Activated T-helper 1 cell treated with anti-CD3 and anti-CD28 coated beads, Interleukin-12 subunit alpha, Interleukin-12 subunit beta, Interleukin-2, Interleukin-4 antibody, amounts not matched to agents 30 ng/mL and 10 ng/mL and 1 ng/mL, durations not matched to agents 14 hours and 24 hours and 36 hours (primary cell): Measurements from ENCODE around the gene LZTR1. TPM values are rescaled to one million over a fixed set of nuclear protein-coding genes. Genes with fewer than 3 reads are reported as not detected.
A peak's percentile ranks its signal among the peaks of the same experiment; 100 is the strongest.
"Not testable (repeated sequence)": the region's sequence is repeated elsewhere in the genome, so short reads cannot be mapped to it uniquely, and the experiment has no call there.

Experiments used
- DNase-seq: peaks from one replicate; pipeline ENCODE4 v3.0.0; 2021; ENCODE audit warnings: low spot score
- H3K27ac Mint-ChIP-seq: one replicate; pipeline ENCODE4 v1.8.0; 2021; ENCODE audit warnings: mild to moderate bottlenecking, mixed read lengths
- H3K27me3 Mint-ChIP-seq: one replicate; pipeline ENCODE4 v1.8.0; 2022; ENCODE audit warnings: mild to moderate bottlenecking, moderate library complexity, mixed read lengths; ENCODE audit not compliant: insufficient read depth
- H3K36me3 Mint-ChIP-seq: one replicate; pipeline ENCODE4 v1.8.0; 2021; ENCODE audit warnings: low read depth, mixed read lengths
- H3K4me1 Mint-ChIP-seq: one replicate; pipeline ENCODE4 v1.8.0; 2021; ENCODE audit warnings: low read depth, mixed read lengths
- H3K4me3 Mint-ChIP-seq: one replicate; pipeline ENCODE4 v1.8.0; 2021; ENCODE audit warnings: mild to moderate bottlenecking, moderate library complexity, mixed read lengths
- H3K9me3 Mint-ChIP-seq: one replicate; pipeline ENCODE4 v1.8.0; 2021; ENCODE audit warnings: mixed read lengths
- intact Hi-C: fragments of 100-400 bp; cut with micrococcal nuclease; formaldehyde crosslinking; loops from one replicate; pipeline ENCODE4 v1.15.1; 2024
- total RNA-seq: library from RNA; stranded (reverse); gene quantifications from 2 replicates; pipeline ENCODE4 v1.2.3, GENCODE V29; 2022

LZTR1 gene
- total RNA-seq, 1 donor from 2014 or later: 81.9 TPM

- no peak for DNase-seq
Observed at GRCh38 chr22:21000987-21001600, 19.0 kb downstream of the LZTR1 start.

GRCh38 chr22:21001601-21002325, 19.7 kb downstream of the LZTR1 start, which contains the start of gene THAP7:
TSS of gene THAP7 (minus strand) at chr22:21002118. CDS start at chr22:21001911, 207 bp downstream.
- peaks cover 8% of the 10 kb centered on the region for H3K4me1 Mint-ChIP-seq
- no peaks in the 10 kb centered on the region for H3K9me3 Mint-ChIP-seq
- DNase-seq: peak; percentile 92
- H3K4me3 Mint-ChIP-seq: peak within 1 kb of the TSS; percentile 89
- peak within 1 kb of the TSS; percentile 99 for H3K27ac Mint-ChIP-seq
- no peaks in the 10 kb centered on the region for H3K27me3 Mint-ChIP-seq
- H3K36me3 Mint-ChIP-seq: peaks cover 8% of the 10 kb centered on the region
- intact Hi-C loops: loop anchor here (1.0 to 10.0 kb wide), 9 partner anchors 13 to 887 kb away; partner anchors contain the start of genes DGCR6L, LZTR1, MED15 and PI4KA

More at GRCh38 chr22:21000987-21001600, 19.0 kb downstream of the LZTR1 start:
- H3K4me3 Mint-ChIP-seq: peak overlapping the region; percentile 89
- peak overlapping the region; percentile 99 for H3K27ac Mint-ChIP-seq
- intact Hi-C loops: loop anchor here (1.0 to 10.0 kb wide), 7 partner anchors 39 to 886 kb away; partner anchors contain the start of genes DGCR6L, MED15, PI4KA and RANBP1
- H3K4me1 Mint-ChIP-seq: peaks cover 8% of the 10 kb centered on the region
- H3K27me3 Mint-ChIP-seq: no peaks in the 10 kb centered on the region
- peaks cover 8% of the 10 kb centered on the region for H3K36me3 Mint-ChIP-seq
- H3K9me3 Mint-ChIP-seq: no peaks in the 10 kb centered on the region

- DNase-seq: no peak
- Mint-ChIP-seq H3K4me1 (peaks cover 8% of the 10 kb centered on the region), H3K4me3 (peak overlapping the region; percentile 89), H3K36me3 (peaks cover 3% of the 10 kb centered on the region), H3K27ac (no peak overlapping the region), H3K9me3 (no peaks in the 10 kb centered on the region), H3K27me3 (peaks cover 6% of the 10 kb centered on the region)
- intact Hi-C loops: loop anchor here (5.0 to 10.0 kb wide), 5 partner anchors 41 to 889 kb away; partner anchors contain the start of genes DGCR6L, MED15, RANBP1 and SDF2L1
Observed at GRCh38 chr22:21003782-21004181, 21.7 kb downstream of the LZTR1 start.

- not testable (repeated sequence) for H3K4me1 Mint-ChIP-seq, H3K27me3 Mint-ChIP-seq
- intact Hi-C loops: loop anchor here (10.0 kb wide), 1 partner anchor 894 kb away; the partner anchor contains the start of genes RANBP1 and TRMT2A
Observed at GRCh38 chr22:21009208-21009607, 27.1 kb downstream of the LZTR1 start.

GRCh38 chr22:21009638-21010425, 27.7 kb downstream of the LZTR1 start:
- DNase-seq: no peak
- Mint-ChIP-seq H3K4me1 (peaks cover 10% of the 10 kb centered on the region), H3K27me3 (peaks cover 11% of the 10 kb centered on the region), H3K4me3 (no peak overlapping the region), H3K27ac (no peak overlapping the region), H3K9me3 (no peaks in the 10 kb centered on the region), H3K36me3 (no peaks in the 10 kb centered on the region)
- intact Hi-C loops: loop anchor here (10.0 kb wide), 1 partner anchor 895 kb away; the partner anchor contains the start of genes RANBP1 and TRMT2A

More at GRCh38 chr22:21009208-21009607, 27.1 kb downstream of the LZTR1 start:
- not testable (repeated sequence) for H3K9me3 Mint-ChIP-seq, H3K4me3 Mint-ChIP-seq, DNase-seq, H3K36me3 Mint-ChIP-seq, H3K27ac Mint-ChIP-seq

GRCh38 chr22:21010426-21011113, 28.5 kb downstream of the LZTR1 start:
- Mint-ChIP-seq H3K27ac (no peak overlapping the region), H3K9me3 (no peaks in the 10 kb centered on the region), H3K4me3 (no peak overlapping the region), H3K4me1 (peaks cover 15% of the 10 kb centered on the region), H3K36me3 (no peaks in the 10 kb centered on the region), H3K27me3 (peaks cover 11% of the 10 kb centered on the region)
- intact Hi-C loops: no loop called here
- no peak for DNase-seq

- intact Hi-C loops: no loop called here
- no peak overlapping the region for H3K4me3 Mint-ChIP-seq
- H3K4me1 Mint-ChIP-seq: peaks cover 15% of the 10 kb centered on the region
- H3K36me3 Mint-ChIP-seq: no peaks in the 10 kb centered on the region
- H3K27ac Mint-ChIP-seq: no peak overlapping the region
- DNase-seq: no peak
- H3K9me3 Mint-ChIP-seq: no peaks in the 10 kb centered on the region
- peaks cover 5% of the 10 kb centered on the region for H3K27me3 Mint-ChIP-seq
Observed at GRCh38 chr22:21012446-21013407, 30.6 kb downstream of the LZTR1 start.

- DNase-seq: no peak
- Mint-ChIP-seq H3K27ac (peak overlapping the region; percentile 34), H3K9me3 (no peaks in the 10 kb centered on the region), H3K36me3 (no peaks in the 10 kb centered on the region), H3K27me3 (peaks cover 5% of the 10 kb centered on the region), H3K4me3 (peak overlapping the region; percentile 67), H3K4me1 (peaks cover 15% of the 10 kb centered on the region)
- intact Hi-C loops: loop anchor here (1.0 kb wide), 3 partner anchors 11 to 32 kb away; partner anchors contain the start of genes LRRC74B, LZTR1 and THAP7
Observed at GRCh38 chr22:21013657-21014201, 31.6 kb downstream of the LZTR1 start.

- H3K9me3 Mint-ChIP-seq: no peaks in the 10 kb centered on the region
- peak overlapping the region; percentile 63 for H3K27ac Mint-ChIP-seq
- peaks cover 5% of the 10 kb centered on the region for H3K27me3 Mint-ChIP-seq
- H3K36me3 Mint-ChIP-seq: no peaks in the 10 kb centered on the region
- H3K4me3 Mint-ChIP-seq: peak overlapping the region; percentile 67
- peak; percentile 75 for DNase-seq
- peaks cover 15% of the 10 kb centered on the region for H3K4me1 Mint-ChIP-seq
- intact Hi-C loops: loop anchor here (1.0 kb wide), 3 partner anchors 12 to 32 kb away; partner anchors contain the start of genes LRRC74B, LZTR1 and THAP7
Observed at GRCh38 chr22:21014202-21014725, 32.2 kb downstream of the LZTR1 start.

- DNase-seq: no peak
- intact Hi-C loops: loop anchor here (1.0 kb wide), 3 partner anchors 13 to 33 kb away; partner anchors contain the start of genes LRRC74B, LZTR1 and THAP7
- no peaks in the 10 kb centered on the region for H3K9me3 Mint-ChIP-seq
- peaks cover 5% of the 10 kb centered on the region for H3K27me3 Mint-ChIP-seq
- peak within 1 kb of the TSS; percentile 67 for H3K4me3 Mint-ChIP-seq
- H3K27ac Mint-ChIP-seq: peak within 1 kb of the TSS; percentile 63
- H3K4me1 Mint-ChIP-seq: peaks cover 15% of the 10 kb centered on the region
- no peaks in the 10 kb centered on the region for H3K36me3 Mint-ChIP-seq
Observed at GRCh38 chr22:21014726-21015465, 32.8 kb downstream of the LZTR1 start, which contains the start of gene P2RX6. TSS of gene P2RX6 (plus strand) at chr22:21015165. CDS start at chr22:21015175, 10 bp downstream.
